ENCODE data around the gene NSMF. TPM values are rescaled to one million over a fixed set of nuclear protein-coding genes. Genes with fewer than 3 reads are reported as not detected.

The NSMF gene
- total and polyA plus RNA-seq, 2 donors (not counting 3 experiments of a cell fraction or from before 2014, with no cell fraction given), result 43.3 to 53.7 TPM

GRCh38 chr9:137456061-137456863, 2.9 kb downstream of the NSMF start:
- H3K4me3 ChIP-seq (replicated peaks in 1 of 3; ENCODE audit: insufficient read depth in 1 of 3, low read depth in 1 of 3, low read length in 3 of 3), result no peak overlapping the region
- BruUV-seq (replicated peaks), result no TSS peak
- POLR2A ChIA-PET, result no interaction called here
- DNase-seq (ENCODE audit: low read depth, low spot score) (no peak), FAIRE-seq (no peak)
- H3K36me3 ChIP-seq (ENCODE audit: control insufficient read depth in 2 of 2, extremely low read depth in 1 of 2, insufficient read depth in 2 of 2, low read length in 2 of 2), result peaks cover 0 to 4% of the 10 kb centered on the region in 2 experiments
- H4K20me1 ChIP-seq (replicated peaks; ENCODE audit: control insufficient read depth, extremely low read depth, insufficient read depth, low read length), result no peaks in the 10 kb centered on the region
- no peak overlapping the region for H3K27ac ChIP-seq (ENCODE audit: insufficient read depth, low read depth, low read length)
- no peak overlapping the region for H2AFZ ChIP-seq (ENCODE audit: low read depth, low read length)
- CTCF ChIA-PET, result no interaction called here
- peaks cover 9% of the 10 kb centered on the region for H3K79me2 ChIP-seq (ENCODE audit: control insufficient read depth, insufficient read depth, low read length)
- no peak for TF ChIP-seq JUN (IDR thresholded peaks at IDR 0.05; ENCODE audit: borderline replicate concordance, insufficient read depth, insufficient read length, low read depth)
- no peak for TF ChIP-seq POLR2A (IDR thresholded peaks at IDR 0.05; ENCODE audit: low read depth, low read length)
- TF ChIP-seq, protein P1, sequence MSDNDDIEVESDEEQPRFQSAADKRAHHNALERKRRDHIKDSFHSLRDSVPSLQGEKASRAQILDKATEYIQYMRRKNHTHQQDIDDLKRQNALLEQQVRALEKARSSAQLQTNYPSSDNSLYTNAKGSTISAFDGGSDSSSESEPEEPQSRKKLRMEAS (IDR thresholded peaks at IDR 0.05; ENCODE audit: insufficient read depth, insufficient read length), result no peak
- TF ChIP-seq MYC (IDR thresholded peaks at IDR 0.05; ENCODE audit: low read depth, low read length), result no peak
- no peak for TF ChIP-seq GATA2 (IDR thresholded peaks at IDR 0.05; ENCODE audit: insufficient read depth, insufficient read length, low read depth, low read length)
- no peak for TF ChIP-seq CTCF (IDR thresholded peaks at IDR 0.05; ENCODE audit: extremely low read depth in 1 of 2, insufficient read depth in 1 of 2, low read depth in 1 of 2, low read length in 2 of 2)
- TF ChIP-seq FOS (IDR thresholded peaks at IDR 0.05; ENCODE audit: borderline replicate concordance, insufficient read depth, low read length), result no peak
- no peak for TF ChIP-seq POLR2AphosphoS5 (IDR thresholded peaks at IDR 0.05; ENCODE audit: insufficient read depth, low read depth, low read length)
- TF ChIP-seq EZH2 (IDR thresholded peaks at IDR 0.05; ENCODE audit: borderline replicate concordance, low read depth, low read length, severe bottlenecking), result no peak
- intact Hi-C loops (cut with micrococcal nuclease), result no loop called here
- H3K9ac ChIP-seq (replicated peaks; ENCODE audit: extremely low read depth, insufficient read depth, low read length), result no peak overlapping the region
- dilution Hi-C loops (cut with MboI; ENCODE audit: extremely low pct_ligation_motif_present, low sequenced_read_pairs), result no loop called here
- no peaks in the 10 kb centered on the region for H3K9me3 ChIP-seq (replicated peaks; ENCODE audit: control insufficient read depth, insufficient read depth, low read length)
- H3K27me3 ChIP-seq (ENCODE audit: control insufficient read depth in 2 of 2, insufficient read depth in 2 of 2, low read length in 2 of 2), result no peaks in the 10 kb centered on the region
- no peak overlapping the region for H3K4me2 ChIP-seq (ENCODE audit: insufficient read depth, low read length)
- H3K9me1 ChIP-seq (replicated peaks; ENCODE audit: control insufficient read depth, extremely low read depth, insufficient read depth, low read length), result no peaks in the 10 kb centered on the region
- H3K4me1 ChIP-seq (ENCODE audit: control insufficient read depth, extremely low read depth, insufficient read depth, low read length), result peaks cover 11% of the 10 kb centered on the region
